Renal pelvis (tissue), 4 donors: ENCODE measurements around the gene ITPK1. TPM values are rescaled to one million over a fixed set of nuclear protein-coding genes. Genes with fewer than 3 reads are reported as not detected.
"Not testable (repeated sequence)": the region's sequence is repeated elsewhere in the genome, so short reads cannot be mapped to it uniquely, and the experiment has no call there.

Experiments
- DNase-seq: peaks from one replicate; pipeline ENCODE4 v3.0.0-alpha.2; 2013
- polyA plus RNA-seq, 3 donors: library from polyadenylated mRNA; unstranded; fragments of 120-200 nt; gene quantifications; one replicate each; pipeline ENCODE4 v1.2.1, GENCODE V29; 2013; ENCODE audit not compliant: insufficient read length in 3 of 3

ITPK1 gene
- polyA plus RNA-seq, 3 donors, result 29.8 to 33.6 (median 33.2) TPM

- no peak for DNase-seq
Measured at GRCh38 chr14:93135399-93135798, 19.7 kb upstream of the ITPK1 start.

- DNase-seq, result no peak
Measured at GRCh38 chr14:93133464-93133863, 17.7 kb upstream of the ITPK1 start.

GRCh38 chr14:93132472-93133065 lies 16.8 kb upstream of the ITPK1 start:
- DNase-seq, result no peak

- DNase-seq, result not testable (repeated sequence)
Measured at GRCh38 chr14:93131257-93131820, 15.6 kb upstream of the ITPK1 start.

- no peak for DNase-seq
Measured at GRCh38 chr14:93128725-93129459, 13.2 kb upstream of the ITPK1 start.

GRCh38 chr14:93126111-93126510 lies 10.4 kb upstream of the ITPK1 start:
- no peak for DNase-seq

- DNase-seq, result no peak
Measured at GRCh38 chr14:93122826-93123225, 7.1 kb upstream of the ITPK1 start.

- DNase-seq, result no peak
Measured at GRCh38 chr14:93121030-93121834, 5.5 kb upstream of the ITPK1 start.

GRCh38 chr14:93120517-93120916 lies 4.8 kb upstream of the ITPK1 start:
- DNase-seq, result no peak

GRCh38 chr14:93116676-93117200 lies 1.0 kb upstream of the ITPK1 start:
- DNase-seq, result no peak

GRCh38 chr14:93115069-93115820 lies 480 bp downstream of the ITPK1 start:
- DNase-seq, result peak; percentile 87

GRCh38 chr14:93114713-93115068 lies 1.0 kb downstream of the ITPK1 start:
- DNase-seq, result no peak

- DNase-seq, result no peak
Measured at GRCh38 chr14:93114068-93114710, 1.5 kb downstream of the ITPK1 start.

- DNase-seq, result no peak
Measured at GRCh38 chr14:93113678-93114067, 2.1 kb downstream of the ITPK1 start.

- peak; percentile 78 for DNase-seq
Measured at GRCh38 chr14:93112891-93113677, 2.6 kb downstream of the ITPK1 start.

GRCh38 chr14:93111541-93111940 lies 4.2 kb downstream of the ITPK1 start:
- DNase-seq, result not testable (repeated sequence)

GRCh38 chr14:93110856-93111419 lies 4.8 kb downstream of the ITPK1 start:
- DNase-seq, result no peak

GRCh38 chr14:93109572-93110481 lies 5.9 kb downstream of the ITPK1 start:
- DNase-seq, result no peak

- no peak for DNase-seq
Measured at GRCh38 chr14:93108105-93108504, 7.6 kb downstream of the ITPK1 start.
